Upper lobe of left lung (tissue), 6 donors: ENCODE results near the gene GNB5. TPM values are rescaled to one million over a fixed set of nuclear protein-coding genes. Genes with fewer than 3 reads are reported as not detected.

Source experiments
- ATAC-seq, 2 donors: fragments of 200-7000 bp; cut with Tn5 transposase; one replicate each; pipeline ENCODE4 v1.9.1; 2022; ENCODE audit warnings: mild to moderate bottlenecking in 2 of 2, moderate library complexity in 2 of 2; ENCODE audit not compliant: low FRiP score in 2 of 2
- DNase-seq, 2 donors: peaks; one replicate each; pipeline ENCODE4 v3.0.0-alpha.2; 2019 to 2020
- H3K27ac ChIP-seq, 4 donors: fragments of 200-600 bp; sonication (generic); one replicate each; pipeline ENCODE4 v1.5.1; 2016 to 2019
- H3K27me3 ChIP-seq, 4 donors: fragments of 200-600 bp; sonication (generic); one replicate each; pipeline ENCODE4 v1.5.1; 2017 to 2019
- H3K36me3 ChIP-seq, 4 donors: fragments of 200-600 bp; sonication (generic); one replicate each; pipeline ENCODE4 v1.5.1; 2016 to 2019
- H3K4me1 ChIP-seq, 4 donors: fragments of 200-600 bp; sonication (generic); one replicate each; pipeline ENCODE4 v1.5.1; 2018 to 2019
- H3K4me3 ChIP-seq, 4 donors: fragments of 200-600 bp; sonication (generic); one replicate each; pipeline ENCODE4 v1.5.1; 2017 to 2019; ENCODE audit warnings: mild to moderate bottlenecking in 2 of 4, moderate library complexity in 1 of 4
- H3K9me3 ChIP-seq, 4 donors: fragments of 200-600 bp; sonication (generic); one replicate each; pipeline ENCODE4 v1.5.1; 2018 to 2019
- CTCF ChIP-seq, 6 experiments: fragments of 450-650 bp in 4 of 6; fragments of 200-600 bp in 2 of 6; sonication (generic) in 2 of 6; IDR thresholded peaks; one replicate each; pipeline ENCODE4 v1.5.1; 2016 to 2019; ENCODE audit warnings: antibody characterized with exemption in 6 of 6
- EP300 ChIP-seq, 4 donors: sonication (generic); formaldehyde crosslinking; IDR thresholded peaks; one replicate each; pipeline ENCODE4 v1.5.1; 2017; ENCODE audit warnings: antibody characterized with exemption in 4 of 4, control low read depth in 2 of 4
- POLR2A ChIP-seq, 4 donors: fragments of 450-650 bp; IDR thresholded peaks; one replicate each; pipeline ENCODE4 v1.5.1; 2016 to 2017; ENCODE audit warnings: antibody characterized with exemption in 4 of 4, mild to moderate bottlenecking in 2 of 4
- POLR2AphosphoS5 ChIP-seq, 2 donors: sonication (generic); formaldehyde crosslinking; IDR thresholded peaks; one replicate each; pipeline ENCODE4 v1.5.1; 2017; ENCODE audit warnings: antibody characterized with exemption in 2 of 2
- WGBS, 2 donors: methylation state at CpG; one replicate each; pipeline ENCODE4 v1.1.5; 2017 to 2018; 5-methylcytosine and 5-hydroxymethylcytosine counted together
- total RNA-seq, 6 donors: library from RNA; depleted of rRNA in 4 of 6; stranded (reverse); fragments of >200 nt in 4 of 6; gene quantifications; one replicate each; pipeline versions ENCODE4 v1.1.0 to v1.2.1, GENCODE V29; 2016 to 2021
- donor health status: DM: no; HTN: no; CAD: no; lungs with moderate emphysema.
- donor health status: DM: no; HTN: yes; CAD: no; lungs with severe emphysema.

The GNB5 gene
- total RNA-seq, 6 donors from 2014 or later: 14.7 to 56.8 (median 31.0) TPM

GRCh38 chr15:52146261-52146660 lies 44.9 kb downstream of the GNB5 start:
- 98% methylated on average over 2 of the region's 2 CpGs for WGBS, 2 donors
- peaks cover 0 to 22% (median 3%) of the 10 kb centered on the region in 4 donors for H3K36me3 ChIP-seq
- no peaks in the 10 kb centered on the region for H3K27me3 ChIP-seq
- no peak overlapping the region for H3K27ac ChIP-seq
- ATAC-seq (no peak), DNase-seq (no peak)
- H3K4me3 ChIP-seq: no peak overlapping the region
- TF ChIP-seq POLR2AphosphoS5 (IDR thresholded peaks at IDR 0.05): no peak
- TF ChIP-seq POLR2A (IDR thresholded peaks at IDR 0.05): no peak
- no peak for TF ChIP-seq EP300 (IDR thresholded peaks at IDR 0.05)
- no peak for TF ChIP-seq CTCF (IDR thresholded peaks at IDR 0.05)
- H3K9me3 ChIP-seq: no peaks in the 10 kb centered on the region
- no peaks in the 10 kb centered on the region for H3K4me1 ChIP-seq

- Histone ChIP-seq H3K9me3 (no peaks in the 10 kb centered on the region), H3K4me3 (no peak overlapping the region), H3K36me3 (peaks cover 0 to 15% (median 3%) of the 10 kb centered on the region in 4 donors), H3K27me3 (no peaks in the 10 kb centered on the region), H3K4me1 (no peaks in the 10 kb centered on the region), H3K27ac (no peak overlapping the region)
- WGBS, 2 donors: 88 to 89% methylated on average over 7 of the region's 7 CpGs
- no peak for TF ChIP-seq CTCF (IDR thresholded peaks at IDR 0.05)
- no peak for TF ChIP-seq EP300 (IDR thresholded peaks at IDR 0.05)
- TF ChIP-seq POLR2AphosphoS5 (IDR thresholded peaks at IDR 0.05): no peak
- TF ChIP-seq POLR2A (IDR thresholded peaks at IDR 0.05): no peak
- ATAC-seq (peak in 1 of 2 donors; percentile 48), DNase-seq (no peak)
Observed at GRCh38 chr15:52144656-52145178, 46.5 kb downstream of the GNB5 start.

- ATAC-seq (no peak), DNase-seq (no peak)
- 78 to 82% methylated on average over 11 of the region's 11 CpGs for WGBS, 2 donors
- Histone ChIP-seq H3K9me3 (no peaks in the 10 kb centered on the region), H3K27ac (no peak overlapping the region), H3K4me1 (no peaks in the 10 kb centered on the region), H3K36me3 (peaks cover 0 to 6% (median 0%) of the 10 kb centered on the region in 4 donors), H3K4me3 (no peak overlapping the region), H3K27me3 (no peaks in the 10 kb centered on the region)
- TF ChIP-seq CTCF (IDR thresholded peaks at IDR 0.05) (no peak), POLR2AphosphoS5 (IDR thresholded peaks at IDR 0.05) (no peak), EP300 (IDR thresholded peaks at IDR 0.05) (no peak), POLR2A (IDR thresholded peaks at IDR 0.05) (no peak)
Observed at GRCh38 chr15:52143873-52144272, 47.3 kb downstream of the GNB5 start.

- no peak overlapping the region for H3K27ac ChIP-seq
- H3K4me3 ChIP-seq: no peak overlapping the region
- no peaks in the 10 kb centered on the region for H3K9me3 ChIP-seq
- no peak for DNase-seq
- peaks cover 3 to 17% (median 8%) of the 10 kb centered on the region in 4 donors for H3K4me1 ChIP-seq
- H3K27me3 ChIP-seq: no peaks in the 10 kb centered on the region
- TF ChIP-seq EP300 (IDR thresholded peaks at IDR 0.05) (no peak), POLR2A (IDR thresholded peaks at IDR 0.05) (no peak), POLR2AphosphoS5 (IDR thresholded peaks at IDR 0.05) (no peak), CTCF (IDR thresholded peaks at IDR 0.05) (no peak)
- ATAC-seq: no peak
- WGBS, 2 donors: 94 to 95% methylated on average over 4 of the region's 4 CpGs
- no peaks in the 10 kb centered on the region for H3K36me3 ChIP-seq
Observed at GRCh38 chr15:52140646-52141045, 50.5 kb downstream of the GNB5 start.
